Lower leg skin (tissue), 3 donors: Measurements from ENCODE around the gene CCDC33.

Experiments used
- POLR2A ChIP-seq, 2 donors: fragments of 450-650 bp; IDR thresholded peaks; one replicate each; pipeline ENCODE4 v1.6.1; 2016 to 2017; ENCODE audit warnings: antibody characterized with exemption in 2 of 2, mild to moderate bottlenecking in 1 of 2, moderate library complexity in 1 of 2
- TF ChIP-seq, protein P1 (sequence below), 3 donors: fragments of 450-650 bp; IDR thresholded peaks; one replicate each; pipeline ENCODE4 v1.5.1; 2016; ENCODE audit warnings: antibody characterized with exemption in 3 of 3, mild to moderate bottlenecking in 3 of 3, moderate library complexity in 2 of 3

- TF ChIP-seq, protein P1, sequence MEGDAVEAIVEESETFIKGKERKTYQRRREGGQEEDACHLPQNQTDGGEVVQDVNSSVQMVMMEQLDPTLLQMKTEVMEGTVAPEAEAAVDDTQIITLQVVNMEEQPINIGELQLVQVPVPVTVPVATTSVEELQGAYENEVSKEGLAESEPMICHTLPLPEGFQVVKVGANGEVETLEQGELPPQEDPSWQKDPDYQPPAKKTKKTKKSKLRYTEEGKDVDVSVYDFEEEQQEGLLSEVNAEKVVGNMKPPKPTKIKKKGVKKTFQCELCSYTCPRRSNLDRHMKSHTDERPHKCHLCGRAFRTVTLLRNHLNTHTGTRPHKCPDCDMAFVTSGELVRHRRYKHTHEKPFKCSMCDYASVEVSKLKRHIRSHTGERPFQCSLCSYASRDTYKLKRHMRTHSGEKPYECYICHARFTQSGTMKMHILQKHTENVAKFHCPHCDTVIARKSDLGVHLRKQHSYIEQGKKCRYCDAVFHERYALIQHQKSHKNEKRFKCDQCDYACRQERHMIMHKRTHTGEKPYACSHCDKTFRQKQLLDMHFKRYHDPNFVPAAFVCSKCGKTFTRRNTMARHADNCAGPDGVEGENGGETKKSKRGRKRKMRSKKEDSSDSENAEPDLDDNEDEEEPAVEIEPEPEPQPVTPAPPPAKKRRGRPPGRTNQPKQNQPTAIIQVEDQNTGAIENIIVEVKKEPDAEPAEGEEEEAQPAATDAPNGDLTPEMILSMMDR (IDR thresholded peaks at IDR 0.05) = no peak
- TF ChIP-seq POLR2A (IDR thresholded peaks at IDR 0.05) = no peak
Measured at GRCh38 chr15:74362482-74362881, 126.4 kb downstream of the CCDC33 start.
